Endothelial cell of umbilical vein (primary cell): ENCODE results near the gene HIC1. TPM values are rescaled to one million over a fixed set of nuclear protein-coding genes. Genes with fewer than 3 reads are reported as not detected.

ENCODE experiments used
- BruUV-seq: library from RNA; stranded (reverse); fragments of 400-500 nt; replicated peaks from 2 replicates; lab custom pipeline; 2021; lab: Mats Ljungman, UMichigan
- CTCF ChIA-PET: fragments of 300-600, 350-600 bp; sonication (Branson Sonifier 250); formaldehyde crosslinking; loops from one replicate; lab custom pipeline; 2021; ENCODE audit warnings: antibody characterized with exemption, inconsistent platforms; lab: Charles Lee
- POLR2A ChIA-PET: fragments of 300-600, 350-600 bp; sonication (Branson Sonifier 250); formaldehyde crosslinking; loops from one replicate; lab custom pipeline; 2021; ENCODE audit warnings: antibody characterized with exemption, inconsistent platforms; lab: Charles Lee
- DNase-seq: peaks from one replicate; pipeline ENCODE4 v3.0.0-alpha.2; 2011; ENCODE audit warnings: low read depth, low spot score
- FAIRE-seq: peaks from 2 replicates; lab custom pipeline; 2011; peaks lifted over from hg19 to GRCh38; lab: Jason Lieb, UNC
- H2AFZ ChIP-seq: 2 replicates; pipeline ENCODE4 v1.6.0; 2012; ENCODE audit warnings: low read depth, low read length, control low read depth, inconsistent platforms
- H3K27ac ChIP-seq: 2 replicates; pipeline ENCODE4 v1.5.1; 2011; ENCODE audit warnings: low read depth, mild to moderate bottlenecking, control low read depth, low read length, moderate library complexity; ENCODE audit not compliant: insufficient read depth
- H3K27me3 ChIP-seq, 2 experiments: 2 replicates each; pipeline versions ENCODE4 v1.6.0 to v1.6.1; 2011; ENCODE audit warnings: low read length in 2 of 2, mixed read lengths in 1 of 2; ENCODE audit not compliant: control insufficient read depth in 2 of 2, insufficient read depth in 2 of 2
- H3K36me3 ChIP-seq, 2 experiments: 2 replicates in 1 of 2; 3 replicates in 1 of 2; pipeline ENCODE4 v1.5.1; 2011; ENCODE audit warnings: low read length in 2 of 2, mild to moderate bottlenecking in 1 of 2, moderate library complexity in 1 of 2; ENCODE audit not compliant: control insufficient read depth in 2 of 2, insufficient read depth in 2 of 2; ENCODE audit errors: extremely low read depth in 1 of 2
- H3K4me1 ChIP-seq: 3 replicates; pipeline ENCODE4 v1.5.1; 2011; ENCODE audit warnings: mild to moderate bottlenecking, low read length; ENCODE audit not compliant: control insufficient read depth, insufficient read depth; ENCODE audit errors: extremely low read depth
- H3K4me2 ChIP-seq: 2 replicates; pipeline ENCODE4 v1.6.1; 2011; ENCODE audit warnings: low read length, control low read depth, mixed read lengths; ENCODE audit not compliant: insufficient read depth
- H3K4me3 ChIP-seq, 3 experiments: fragments of 200-600 bp in 1 of 3; sonication (generic), shearing (Covaris generic) in 1 of 3; replicated peaks in 1 of 3; 2 replicates each; pipeline ENCODE4 v1.5.1; 2011 to 2016; ENCODE audit warnings: control low read depth in 3 of 3, low read length in 3 of 3, mild to moderate bottlenecking in 2 of 3, inconsistent platforms in 1 of 3, low read depth in 1 of 3, moderate library complexity in 1 of 3; ENCODE audit not compliant: insufficient read depth in 1 of 3
- H3K79me2 ChIP-seq: 2 replicates; pipeline ENCODE4 v1.6.0; 2012; ENCODE audit warnings: low read length, inconsistent platforms; ENCODE audit not compliant: control insufficient read depth, insufficient read depth
- H3K9ac ChIP-seq: replicated peaks from 2 replicates; pipeline ENCODE3; 2011; ENCODE audit warnings: low read length, control low read depth; ENCODE audit not compliant: insufficient read depth; ENCODE audit errors: extremely low read depth
- H3K9me1 ChIP-seq: replicated peaks from 3 replicates; pipeline ENCODE4 v1.6.0; 2011; ENCODE audit warnings: mild to moderate bottlenecking, low read length; ENCODE audit not compliant: control insufficient read depth, insufficient read depth; ENCODE audit errors: extremely low read depth
- H3K9me3 ChIP-seq: replicated peaks from 2 replicates; pipeline ENCODE4 v1.5.1; 2012; ENCODE audit warnings: low read length, inconsistent platforms; ENCODE audit not compliant: control insufficient read depth, insufficient read depth
- H4K20me1 ChIP-seq: replicated peaks from 2 replicates; pipeline ENCODE3; 2011; ENCODE audit warnings: mild to moderate bottlenecking, low read length; ENCODE audit not compliant: control insufficient read depth, insufficient read depth; ENCODE audit errors: extremely low read depth
- CTCF ChIP-seq, 2 donors: IDR thresholded peaks; 1 replicate in 1 of 2; 2 replicates in 1 of 2; pipeline ENCODE4 v1.5.1; 2011; ENCODE audit warnings: low read length in 2 of 2, mild to moderate bottlenecking in 2 of 2, moderate library complexity in 2 of 2, control low read depth in 1 of 2, inconsistent platforms in 1 of 2, low read depth in 1 of 2; ENCODE audit not compliant: insufficient read depth in 1 of 2; ENCODE audit errors: extremely low read depth in 1 of 2
- EZH2 ChIP-seq: IDR thresholded peaks from 2 replicates; pipeline ENCODE4 v1.6.1; 2012; ENCODE audit warnings: borderline replicate concordance, low read depth, mild to moderate bottlenecking, moderate library complexity, low read length, inconsistent platforms; ENCODE audit not compliant: severe bottlenecking
- FOS ChIP-seq: IDR thresholded peaks from 2 replicates; pipeline ENCODE4 v1.6.1; 2011; ENCODE audit warnings: mild to moderate bottlenecking, low read length, moderate library complexity, borderline replicate concordance; ENCODE audit not compliant: insufficient read depth
- GATA2 ChIP-seq: IDR thresholded peaks from 2 replicates; pipeline ENCODE4 v1.7.0; 2011; ENCODE audit warnings: low read depth, mild to moderate bottlenecking, moderate library complexity, mixed read lengths, low read length; ENCODE audit not compliant: insufficient read length, insufficient read depth
- JUN ChIP-seq: IDR thresholded peaks from 2 replicates; pipeline ENCODE4 v1.6.1; 2011; ENCODE audit warnings: borderline replicate concordance, low read depth; ENCODE audit not compliant: insufficient read length, insufficient read depth
- MAX ChIP-seq: IDR thresholded peaks from 2 replicates; pipeline ENCODE4 v1.6.1; 2011; ENCODE audit not compliant: insufficient read depth, insufficient read length
- MYC ChIP-seq: IDR thresholded peaks from one replicate; pipeline ENCODE4 v1.6.1; 2011; ENCODE audit warnings: mild to moderate bottlenecking, low read depth, low read length
- POLR2A ChIP-seq: IDR thresholded peaks from 2 replicates; pipeline ENCODE4 v1.6.1; 2012; ENCODE audit warnings: low read depth, mild to moderate bottlenecking, control low read depth, low read length
- POLR2AphosphoS5 ChIP-seq: IDR thresholded peaks from 2 replicates; pipeline ENCODE4 v1.6.1; 2012; ENCODE audit warnings: low read depth, mild to moderate bottlenecking, control low read depth, low read length, moderate library complexity; ENCODE audit not compliant: insufficient read depth
- dilution Hi-C: fragments of 300-500 bp; cut with MboI; formaldehyde crosslinking; loops from one replicate; pipeline ENCODE4 v1.15.0; 2019; ENCODE audit warnings: low sequenced_read_pairs; ENCODE audit not compliant: extremely low pct_ligation_motif_present
- intact Hi-C: fragments of 100-400 bp; cut with micrococcal nuclease; formaldehyde crosslinking; loops from one replicate; pipeline ENCODE4 v1.10.0; 2022
- polyA plus RNA-seq, 4 experiments: library from polyadenylated mRNA; depleted of rRNA in 3 of 4; stranded (reverse) in 3 of 4; unstranded in 1 of 4; fragments of >200 nt; gene quantifications; 2 replicates each; pipeline versions ENCODE4 v1.2.1 to v1.2.3, GENCODE V29; 2011 to 2012; ENCODE audit warnings: missing spikeins in 1 of 4
- total RNA-seq: library from RNA; stranded (reverse); gene quantifications from 2 replicates; pipeline ENCODE4 v1.2.3, GENCODE V29; 2021

The HIC1 gene
- total and polyA plus RNA-seq, 2 donors (not counting 3 experiments of a cell fraction or from before 2014, with no cell fraction given), result 18.2 to 35.5 TPM

- Histone ChIP-seq H3K9me1 (no peaks in the 10 kb centered on the region), H3K9me3 (no peaks in the 10 kb centered on the region), H4K20me1 (no peaks in the 10 kb centered on the region), H3K79me2 (peaks cover 24% of the 10 kb centered on the region), H3K4me1 (peaks cover 17% of the 10 kb centered on the region), H3K4me2 (peak overlapping the region; percentile 67), H3K27me3 (peaks cover 2 to 8% of the 10 kb centered on the region in 2 experiments), H3K9ac (peak overlapping the region; percentile 49), H3K4me3 (peak overlapping the region; percentile 37 to 72 (median 58)), H3K27ac (peak overlapping the region; percentile 35), H2AFZ (no peak overlapping the region), H3K36me3 (peaks cover 3 to 9% of the 10 kb centered on the region in 2 experiments)
- intact Hi-C loops (no loop called here), dilution Hi-C loops (no loop called here)
- TF ChIP-seq POLR2A (no peak), EZH2 (no peak), POLR2AphosphoS5 (no peak), MYC (no peak), FOS (no peak), JUN (no peak), MAX (no peak), GATA2 (no peak), CTCF (IDR thresholded peaks at IDR 0.05; ENCODE audit: extremely low read depth in 1 of 2, insufficient read depth in 1 of 2, low read depth in 1 of 2, low read length in 2 of 2) (no peak)
- CTCF ChIA-PET, result interaction anchor here (1.0 to 17.2 kb wide), 14 partner anchors 10 to 296 kb away, joined by 3 to 455 read pairs (median 20); partner anchors contain the start of gene TSR1
- peak; percentile 37 for DNase-seq
- FAIRE-seq, result no peak
- POLR2A ChIA-PET, result no interaction called here
- BruUV-seq, result TSS peak; percentile 28
Measured at GRCh38 chr17:2056206-2057174, 1.6 kb downstream of the HIC1 start.
